NCI-H2196 (cell line): Measurements from ENCODE around the gene MAPK13.
"Not testable (repeated sequence)": the region's sequence is repeated elsewhere in the genome, so short reads cannot be mapped to it uniquely, and the experiment has no call there.

Experiments
- DNase-seq: peaks from one replicate; lab custom pipeline; 2025; ENCODE audit not compliant: unreplicated experiment; lab: John Stamatoyannopoulos, UW

MAPK13 gene

DNA sequence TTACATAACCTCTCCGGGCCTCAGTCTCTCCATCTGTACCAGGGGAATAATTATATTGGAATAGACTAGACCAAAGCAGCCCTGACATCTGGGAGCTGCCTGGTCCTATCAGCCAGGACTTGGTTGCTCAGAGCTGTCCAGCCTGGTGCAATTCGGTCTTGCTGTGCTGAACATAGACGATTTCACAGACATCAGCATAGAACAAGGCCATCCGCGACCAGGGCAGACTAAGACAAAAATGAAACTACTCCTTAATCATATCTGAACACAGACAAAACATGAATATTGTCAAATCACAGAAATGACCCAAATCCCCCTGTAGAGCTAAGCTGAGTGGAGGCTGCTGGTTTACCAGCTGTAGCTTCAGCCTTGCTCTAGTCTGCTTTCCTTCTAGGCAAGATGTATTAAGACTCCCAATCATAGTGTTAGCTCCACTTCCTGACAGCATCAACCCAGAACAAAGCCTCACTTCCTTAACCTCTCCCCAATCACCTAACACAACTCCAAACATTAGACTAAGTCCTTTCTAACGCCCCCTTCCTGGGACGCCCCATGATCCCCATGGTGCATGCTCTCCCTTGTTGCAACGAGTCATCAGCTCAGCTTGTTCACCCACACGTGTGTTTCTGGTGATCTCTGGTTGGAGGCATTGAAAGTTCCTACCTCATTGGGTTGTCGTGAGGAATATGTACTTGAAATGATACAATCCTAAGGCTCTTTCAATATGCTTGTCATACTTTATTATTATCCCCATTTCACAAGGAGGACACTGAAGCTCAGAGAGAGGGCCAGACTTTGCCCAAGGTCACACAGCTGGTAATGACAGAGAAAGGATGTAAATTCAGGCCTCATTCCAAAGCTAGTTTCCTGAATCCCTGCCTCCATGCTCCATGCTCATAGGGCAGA is 3.5 kb upstream of the MAPK13 start:
- no peak for DNase-seq

- no peak for DNase-seq
Observed at GRCh38 chr6:36127462-36128016, 2.8 kb upstream of the MAPK13 start.

DNA sequence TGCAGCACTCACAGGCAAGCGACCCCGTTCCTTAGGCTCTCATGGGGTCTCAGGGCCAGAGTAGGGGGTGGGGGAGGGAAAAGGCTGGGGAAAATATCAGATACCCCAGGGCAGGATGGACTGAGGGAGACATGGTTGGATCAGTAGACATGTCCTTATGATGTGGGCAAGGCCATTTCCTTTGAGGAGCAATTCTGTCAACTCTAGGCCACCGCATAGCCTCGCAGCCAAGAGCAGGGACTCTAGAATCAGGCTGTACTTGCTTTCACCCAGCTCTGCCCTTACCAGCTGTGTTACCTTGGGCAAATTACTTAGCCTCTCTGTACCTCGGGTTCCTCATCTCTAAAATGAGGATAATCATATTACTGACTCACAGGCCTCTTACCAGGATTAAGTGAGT is 2.2 kb upstream of the MAPK13 start:
- no peak for DNase-seq

- no peak for DNase-seq
Observed at GRCh38 chr6:36128793-36129192, 1.5 kb upstream of the MAPK13 start.

GRCh38 chr6:36129334-36129733 is 979 bp upstream of the MAPK13 start:
- DNase-seq = not testable (repeated sequence)

DNA sequence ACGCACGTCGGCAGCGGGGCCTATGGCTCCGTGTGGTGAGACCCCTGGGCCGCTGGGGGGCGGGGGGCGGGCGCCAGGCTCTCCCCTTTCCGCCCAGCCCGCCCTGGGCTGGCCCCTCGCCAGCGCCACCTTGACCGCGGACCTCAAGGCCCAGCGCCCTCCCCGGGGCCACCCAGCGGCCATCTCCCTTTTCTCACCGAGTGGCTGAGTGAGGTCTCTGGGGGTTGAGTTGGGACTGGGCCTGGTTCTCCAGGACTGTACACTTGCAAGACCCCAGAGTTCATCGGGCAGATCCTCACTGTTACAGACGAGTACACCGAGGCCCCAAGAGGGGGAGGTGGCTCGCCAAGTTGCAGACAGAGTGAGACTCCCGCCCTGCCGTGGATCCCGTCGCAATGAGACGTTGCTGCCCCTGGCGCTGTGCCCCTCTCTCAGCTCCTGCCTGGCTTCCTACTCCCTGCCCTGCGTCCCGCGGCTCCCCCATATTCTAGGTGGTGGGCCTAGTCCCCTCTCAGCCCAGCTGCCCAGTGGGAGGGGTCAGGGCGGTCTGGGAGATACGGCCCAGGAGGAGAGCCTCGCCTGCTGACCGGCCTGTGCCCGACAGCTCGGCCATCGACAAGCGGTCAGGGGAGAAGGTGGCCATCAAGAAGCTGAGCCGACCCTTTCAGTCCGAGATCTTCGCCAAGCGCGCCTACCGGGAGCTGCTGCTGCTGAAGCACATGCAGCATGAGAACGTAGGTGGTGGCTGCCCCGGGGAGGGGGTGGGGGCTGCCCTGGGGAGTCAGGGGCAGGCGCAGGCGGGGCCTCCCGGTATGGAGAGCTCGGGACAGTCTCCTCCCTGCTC is 576 bp downstream of the MAPK13 start:
- peak; percentile 81 for DNase-seq

DNA sequence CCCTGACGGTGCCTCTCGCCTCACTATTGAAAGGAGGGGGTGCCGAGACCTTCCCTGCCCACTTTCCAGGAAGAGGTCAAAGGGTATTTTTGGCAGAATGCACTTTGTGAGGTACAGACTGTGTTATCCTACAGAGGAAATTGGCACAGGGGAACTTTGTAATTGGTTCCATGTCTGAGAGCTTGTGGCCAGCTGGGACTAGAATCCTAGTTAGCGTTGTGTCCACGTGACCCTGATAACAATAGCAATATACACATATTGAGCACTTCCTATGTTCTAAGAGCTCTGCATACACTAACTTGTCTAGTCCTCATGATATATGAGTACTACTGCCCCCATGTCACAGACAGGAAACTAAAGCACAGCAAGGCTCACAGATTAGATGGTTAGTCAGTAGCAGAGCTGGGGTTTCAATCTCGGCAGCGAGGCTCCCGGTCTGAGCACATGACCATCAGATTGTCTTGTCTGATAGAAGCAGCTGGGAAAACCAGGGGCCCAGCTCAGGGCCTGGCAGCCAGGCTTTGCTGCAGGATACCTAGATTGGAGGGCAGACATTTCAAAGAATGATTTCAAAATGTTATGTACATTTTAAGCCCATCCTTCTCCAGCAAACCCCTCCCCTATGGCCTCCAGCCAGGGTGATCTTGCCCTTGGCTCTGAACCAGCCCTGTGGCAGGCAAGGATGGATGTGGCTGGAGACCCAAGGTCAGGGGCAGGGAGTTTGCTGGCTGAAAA is 1.4 kb downstream of the MAPK13 start:
- peak; percentile 79 for DNase-seq

- no peak for DNase-seq
Observed at GRCh38 chr6:36132246-36132895, 2.1 kb downstream of the MAPK13 start.

DNA sequence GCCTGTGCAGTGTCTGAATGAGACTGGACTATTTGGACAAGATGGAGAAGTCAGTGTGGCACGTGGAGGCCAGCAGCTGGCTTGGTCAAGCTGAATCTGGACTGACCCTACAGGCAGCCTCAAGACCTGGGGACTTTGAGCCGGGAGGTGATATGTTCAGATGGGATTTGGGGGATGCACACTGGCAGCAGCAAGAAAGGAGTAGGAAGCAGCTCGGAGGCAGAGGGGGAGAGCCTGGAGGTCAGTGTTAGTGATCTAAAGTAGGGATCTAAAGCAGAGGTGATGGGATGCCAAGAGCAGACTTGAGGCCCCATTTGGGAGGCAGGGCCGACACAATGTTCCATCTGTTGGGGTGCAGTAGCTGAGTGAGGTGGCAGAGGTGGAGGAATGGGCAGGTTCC is 2.8 kb downstream of the MAPK13 start:
- no peak for DNase-seq

GRCh38 chr6:36133912-36134311 is 3.6 kb downstream of the MAPK13 start:
- no peak for DNase-seq

DNA sequence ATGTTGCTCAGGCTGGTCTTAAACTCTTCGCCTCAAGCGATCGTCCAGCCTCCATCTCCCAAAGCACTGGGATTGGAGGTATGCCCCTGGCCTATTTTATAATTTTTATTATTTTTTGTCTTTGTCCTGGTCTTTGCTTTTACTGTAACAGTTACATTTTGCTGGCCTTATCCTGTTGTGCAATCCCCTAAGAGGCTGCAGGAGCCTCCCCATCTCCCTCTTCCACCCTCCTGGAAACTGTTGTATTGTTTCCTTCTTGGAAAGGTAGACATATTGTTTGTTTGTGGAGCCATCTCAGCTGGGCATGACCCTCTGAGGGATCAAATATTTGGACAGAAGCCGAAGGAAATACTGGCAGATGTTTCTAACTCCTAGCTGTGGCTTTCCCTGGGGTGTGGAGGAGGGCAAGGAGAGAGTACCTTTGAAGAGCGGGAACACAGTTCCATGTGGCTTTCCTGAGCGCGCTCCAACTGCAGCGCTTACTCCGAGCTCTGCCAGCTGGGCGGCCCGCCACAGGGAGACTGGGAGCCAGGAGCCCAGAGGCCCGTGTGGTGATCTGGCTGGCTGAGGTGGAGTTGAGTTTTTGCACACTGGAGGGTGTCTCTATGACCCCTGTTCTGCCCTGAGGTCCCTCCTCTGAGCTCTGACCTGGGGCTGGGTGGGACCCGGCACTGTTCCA is 4.9 kb downstream of the MAPK13 start:
- no peak for DNase-seq

DNA sequence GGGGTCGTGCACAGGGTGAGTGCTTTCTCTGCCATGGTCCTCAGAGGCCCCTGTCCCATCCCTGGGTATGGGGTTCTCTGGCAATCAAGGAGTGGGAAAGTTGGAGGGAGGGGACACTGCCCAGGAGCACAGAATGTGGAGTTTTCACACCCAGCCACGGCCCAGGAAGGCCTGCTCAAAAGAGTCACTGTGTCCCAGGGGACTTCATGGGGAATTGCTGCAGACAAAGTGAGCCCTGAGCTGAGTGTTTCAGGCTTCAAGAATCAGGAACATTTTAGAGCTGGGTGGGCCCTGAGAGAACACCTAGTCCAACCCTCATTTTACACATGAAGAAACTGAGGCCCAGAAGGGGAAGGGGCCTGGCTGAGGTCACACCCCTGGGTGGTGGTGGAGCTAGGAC is 5.7 kb downstream of the MAPK13 start:
- DNase-seq = no peak

DNA sequence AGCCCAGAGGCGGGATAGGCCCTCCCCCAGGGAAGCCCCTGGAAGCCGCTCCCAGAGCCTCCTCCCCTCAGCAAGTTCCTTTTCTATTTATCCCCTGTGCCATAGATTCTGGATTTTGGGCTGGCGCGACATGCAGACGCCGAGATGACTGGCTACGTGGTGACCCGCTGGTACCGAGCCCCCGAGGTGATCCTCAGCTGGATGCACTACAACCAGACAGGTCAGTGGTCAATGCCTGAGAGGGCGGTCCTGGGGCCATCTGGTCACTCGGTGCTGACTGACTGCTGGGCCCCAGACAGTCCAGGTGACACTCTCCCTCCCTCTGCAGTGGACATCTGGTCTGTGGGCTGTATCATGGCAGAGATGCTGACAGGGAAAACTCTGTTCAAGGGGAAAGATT is 6.2 kb downstream of the MAPK13 start:
- no peak for DNase-seq

DNA sequence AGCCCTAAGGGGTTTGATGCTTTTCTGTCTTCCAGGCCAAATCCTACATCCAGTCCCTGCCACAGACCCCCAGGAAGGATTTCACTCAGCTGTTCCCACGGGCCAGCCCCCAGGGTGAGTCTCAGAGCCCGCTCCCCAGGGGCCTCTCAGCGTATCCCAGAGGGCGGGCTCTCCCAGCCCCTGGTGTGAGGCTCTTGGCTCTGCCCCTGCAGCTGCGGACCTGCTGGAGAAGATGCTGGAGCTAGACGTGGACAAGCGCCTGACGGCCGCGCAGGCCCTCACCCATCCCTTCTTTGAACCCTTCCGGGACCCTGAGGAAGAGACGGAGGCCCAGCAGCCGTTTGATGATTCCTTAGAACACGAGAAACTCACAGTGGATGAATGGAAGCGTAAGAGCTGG is 8.4 kb downstream of the MAPK13 start:
- no peak for DNase-seq

- peak; percentile 22 for DNase-seq
Observed at GRCh38 chr6:36139431-36139830, 9.1 kb downstream of the MAPK13 start.

GRCh38 chr6:36139991-36140710 is 9.8 kb downstream of the MAPK13 start:
- no peak for DNase-seq

DNA sequence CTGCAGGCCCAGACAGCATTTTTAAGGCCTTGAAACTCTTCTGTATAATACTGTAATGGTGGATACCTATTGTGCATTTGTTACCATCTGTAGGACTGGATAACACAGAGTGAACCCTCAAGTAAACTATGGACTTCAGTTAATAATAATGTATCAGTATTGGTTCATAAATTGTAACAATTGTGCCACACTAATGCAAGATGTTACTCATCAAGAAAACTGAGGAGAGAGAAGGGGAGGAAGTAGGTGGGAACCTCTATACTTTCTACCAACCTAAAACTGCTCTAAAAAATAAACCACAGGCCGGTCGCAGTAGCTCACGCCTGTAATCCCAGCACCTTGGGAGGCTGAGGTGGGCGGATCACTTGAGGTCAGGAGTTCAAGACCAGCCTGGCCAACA is 10.8 kb downstream of the MAPK13 start:
- no peak for DNase-seq

- no peak for DNase-seq
Observed at GRCh38 chr6:36141961-36142360, 11.6 kb downstream of the MAPK13 start.
